ENCODE results near the gene ACSL5. TPM values are rescaled to one million over a fixed set of nuclear protein-coding genes. Genes with fewer than 3 reads are reported as not detected.
"Not testable (repeated sequence)": the region's sequence is repeated elsewhere in the genome, so short reads cannot be mapped to it uniquely, and the experiment has no call there.

The ACSL5 gene
- polyA plus RNA-seq, 1 donor, result 361 TPM

DNA sequence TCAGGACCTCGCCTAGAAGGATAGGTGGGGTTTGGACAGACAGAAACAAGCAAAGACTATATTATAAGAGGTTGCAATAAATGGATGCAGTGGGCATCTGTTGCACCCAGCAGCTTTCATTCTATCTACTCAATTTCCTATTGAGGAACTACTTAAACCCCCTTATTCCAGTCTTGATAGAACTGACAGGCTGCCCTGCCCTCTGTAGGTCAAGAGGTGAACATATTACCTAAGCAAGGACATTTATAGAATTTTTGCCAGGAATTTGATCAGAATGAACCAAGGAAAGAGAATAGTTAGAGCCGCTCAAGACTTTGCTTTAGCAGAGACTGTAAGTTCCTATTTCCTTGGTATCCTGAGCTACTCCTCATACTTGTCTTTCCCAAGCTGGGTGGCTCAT lies 82.6 kb downstream of the ACSL5 start:
- Histone ChIP-seq H3K4me3 (ENCODE audit: low read length) (no peak overlapping the region), H3K9me3 (ENCODE audit: control insufficient read depth, low read depth, low read length) (no peaks in the 10 kb centered on the region), H3K4me1 (ENCODE audit: control insufficient read depth, insufficient read depth, low read length) (no peaks in the 10 kb centered on the region), H3K27me3 (ENCODE audit: control insufficient read depth, insufficient read depth, low read length) (no peaks in the 10 kb centered on the region), H3K27ac (ENCODE audit: low read length) (no peak overlapping the region), H3K36me3 (ENCODE audit: control insufficient read depth, insufficient read depth, low read length) (peaks cover 8% of the 10 kb centered on the region)
- no peak for DNase-seq
- WGBS (ENCODE audit: insufficient coverage, low lambda C conversion rate), result 100% methylated on average over 1 of the region's 2 CpGs

- Histone ChIP-seq H3K9me3 (ENCODE audit: control insufficient read depth, low read depth, low read length) (no peaks in the 10 kb centered on the region), H3K4me1 (ENCODE audit: control insufficient read depth, insufficient read depth, low read length) (no peaks in the 10 kb centered on the region), H3K27me3 (ENCODE audit: control insufficient read depth, insufficient read depth, low read length) (no peaks in the 10 kb centered on the region), H3K36me3 (ENCODE audit: control insufficient read depth, insufficient read depth, low read length) (peaks cover 24% of the 10 kb centered on the region), H3K27ac (ENCODE audit: low read length) (no peak overlapping the region), H3K4me3 (ENCODE audit: low read length) (no peak overlapping the region)
- 90% methylated on average over 2 of the region's 2 CpGs for WGBS (ENCODE audit: insufficient coverage, low lambda C conversion rate)
- no peak for DNase-seq
Observed at GRCh38 chr10:112460366-112460765, 86.5 kb downstream of the ACSL5 start.

GRCh38 chr10:112461029-112461887 lies 87.3 kb downstream of the ACSL5 start:
- Histone ChIP-seq H3K4me1 (ENCODE audit: control insufficient read depth, insufficient read depth, low read length) (no peaks in the 10 kb centered on the region), H3K36me3 (ENCODE audit: control insufficient read depth, insufficient read depth, low read length) (peaks cover 28% of the 10 kb centered on the region)
- WGBS (ENCODE audit: insufficient coverage, low lambda C conversion rate), result no CpG with 5 or more reads among the region's 4 CpGs

GRCh38 chr10:112464074-112464473 lies 90.2 kb downstream of the ACSL5 start:
- H3K27me3 ChIP-seq (ENCODE audit: control insufficient read depth, insufficient read depth, low read length); H3K4me1 ChIP-seq (ENCODE audit: control insufficient read depth, insufficient read depth, low read length); H3K9me3 ChIP-seq (ENCODE audit: control insufficient read depth, low read depth, low read length); H3K27ac ChIP-seq (ENCODE audit: low read length); H3K4me3 ChIP-seq (ENCODE audit: low read length); DNase-seq: not testable (repeated sequence)
- no CpG with 5 or more reads among the region's 5 CpGs for WGBS (ENCODE audit: insufficient coverage, low lambda C conversion rate)
- H3K36me3 ChIP-seq (ENCODE audit: control insufficient read depth, insufficient read depth, low read length), result peaks cover 28% of the 10 kb centered on the region

More at GRCh38 chr10:112461029-112461887, 87.3 kb downstream of the ACSL5 start:
- DNase-seq, result no peak
- no peaks in the 10 kb centered on the region for H3K27me3 ChIP-seq (ENCODE audit: control insufficient read depth, insufficient read depth, low read length)
- H3K9me3 ChIP-seq (ENCODE audit: control insufficient read depth, low read depth, low read length), result no peaks in the 10 kb centered on the region
- no peak overlapping the region for H3K4me3 ChIP-seq (ENCODE audit: low read length)
- H3K27ac ChIP-seq (ENCODE audit: low read length), result no peak overlapping the region

DNA sequence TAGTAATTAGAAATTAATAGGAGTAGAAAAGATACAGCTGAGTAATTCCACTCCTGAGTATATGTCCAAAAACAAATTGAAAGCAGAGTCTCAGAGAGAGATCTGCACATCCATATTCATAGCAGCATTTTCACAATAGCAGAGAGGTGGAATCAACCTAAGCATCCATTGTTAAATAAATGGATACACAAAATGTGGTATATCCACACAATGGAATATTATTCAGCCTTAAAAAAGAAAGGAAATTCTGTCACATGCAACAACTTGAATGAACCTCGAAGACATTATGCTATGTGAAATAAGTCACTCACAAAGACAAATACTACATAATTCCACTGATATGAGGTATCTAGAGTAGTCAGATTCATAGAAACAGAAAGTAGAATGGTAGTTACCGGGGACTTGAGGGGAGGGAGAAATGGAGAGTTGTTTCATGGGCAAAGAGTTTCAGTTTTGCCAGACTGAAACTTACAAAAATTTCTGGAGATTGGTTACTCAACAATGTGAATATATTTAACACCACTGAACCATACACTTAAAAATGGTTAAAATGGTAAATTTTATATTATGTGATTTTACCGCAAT lies 91.5 kb downstream of the ACSL5 start:
- DNase-seq, result no peak

GRCh38 chr10:112466802-112467201 lies 92.9 kb downstream of the ACSL5 start:
- Histone ChIP-seq H3K27ac (ENCODE audit: low read length) (no peak overlapping the region), H3K36me3 (ENCODE audit: control insufficient read depth, insufficient read depth, low read length) (peaks cover 23% of the 10 kb centered on the region)
- 92% methylated on average over 2 of the region's 3 CpGs for WGBS (ENCODE audit: insufficient coverage, low lambda C conversion rate)

More for the DNA sequence above, 91.5 kb downstream of the ACSL5 start:
- 100% methylated on average over 3 of the region's 3 CpGs for WGBS (ENCODE audit: insufficient coverage, low lambda C conversion rate)
- no peaks in the 10 kb centered on the region for H3K9me3 ChIP-seq (ENCODE audit: control insufficient read depth, low read depth, low read length)
- H3K36me3 ChIP-seq (ENCODE audit: control insufficient read depth, insufficient read depth, low read length), result peaks cover 28% of the 10 kb centered on the region
- H3K4me3 ChIP-seq (ENCODE audit: low read length), result no peak overlapping the region
- H3K27ac ChIP-seq (ENCODE audit: low read length), result no peak overlapping the region
- no peaks in the 10 kb centered on the region for H3K4me1 ChIP-seq (ENCODE audit: control insufficient read depth, insufficient read depth, low read length)
- H3K27me3 ChIP-seq (ENCODE audit: control insufficient read depth, insufficient read depth, low read length), result no peaks in the 10 kb centered on the region

GRCh38 chr10:112467541-112468075 lies 93.7 kb downstream of the ACSL5 start:
- no peaks in the 10 kb centered on the region for H3K4me1 ChIP-seq (ENCODE audit: control insufficient read depth, insufficient read depth, low read length)
- peaks cover 20% of the 10 kb centered on the region for H3K36me3 ChIP-seq (ENCODE audit: control insufficient read depth, insufficient read depth, low read length)
- H3K27me3 ChIP-seq (ENCODE audit: control insufficient read depth, insufficient read depth, low read length), result no peaks in the 10 kb centered on the region

More at GRCh38 chr10:112466802-112467201, 92.9 kb downstream of the ACSL5 start:
- no peak for DNase-seq
- Histone ChIP-seq H3K4me3 (ENCODE audit: low read length) (no peak overlapping the region), H3K27me3 (ENCODE audit: control insufficient read depth, insufficient read depth, low read length) (no peaks in the 10 kb centered on the region), H3K9me3 (ENCODE audit: control insufficient read depth, low read depth, low read length) (no peaks in the 10 kb centered on the region), H3K4me1 (ENCODE audit: control insufficient read depth, insufficient read depth, low read length) (no peaks in the 10 kb centered on the region)

GRCh38 chr10:112471878-112472487 lies 98.1 kb downstream of the ACSL5 start:
- Histone ChIP-seq H3K4me3 (ENCODE audit: low read length) (no peak overlapping the region), H3K27ac (ENCODE audit: low read length) (no peak overlapping the region), H3K36me3 (ENCODE audit: control insufficient read depth, insufficient read depth, low read length) (peaks cover 3% of the 10 kb centered on the region), H3K4me1 (ENCODE audit: control insufficient read depth, insufficient read depth, low read length) (no peaks in the 10 kb centered on the region), H3K9me3 (ENCODE audit: control insufficient read depth, low read depth, low read length) (no peaks in the 10 kb centered on the region), H3K27me3 (ENCODE audit: control insufficient read depth, insufficient read depth, low read length) (no peaks in the 10 kb centered on the region)
- no CpG with 5 or more reads among the region's 4 CpGs for WGBS (ENCODE audit: insufficient coverage, low lambda C conversion rate)
- peak; percentile 29 to 59 for DNase-seq

More at GRCh38 chr10:112467541-112468075, 93.7 kb downstream of the ACSL5 start:
- H3K27ac ChIP-seq (ENCODE audit: low read length), result no peak overlapping the region
- no CpG with 5 or more reads among the region's 1 CpG for WGBS (ENCODE audit: insufficient coverage, low lambda C conversion rate)
- no peak for DNase-seq
- H3K4me3 ChIP-seq (ENCODE audit: low read length), result no peak overlapping the region
- H3K9me3 ChIP-seq (ENCODE audit: control insufficient read depth, low read depth, low read length), result no peaks in the 10 kb centered on the region

GRCh38 chr10:112475575-112476218 lies 101.8 kb downstream of the ACSL5 start:
- no peak overlapping the region for H3K4me3 ChIP-seq (ENCODE audit: low read length)
- no peaks in the 10 kb centered on the region for H3K4me1 ChIP-seq (ENCODE audit: control insufficient read depth, insufficient read depth, low read length)
- no peak for DNase-seq
- H3K36me3 ChIP-seq (ENCODE audit: control insufficient read depth, insufficient read depth, low read length), result no peaks in the 10 kb centered on the region
- H3K27me3 ChIP-seq (ENCODE audit: control insufficient read depth, insufficient read depth, low read length), result no peaks in the 10 kb centered on the region
- H3K9me3 ChIP-seq (ENCODE audit: control insufficient read depth, low read depth, low read length), result no peaks in the 10 kb centered on the region
- 60% methylated on average over 1 of the region's 3 CpGs for WGBS (ENCODE audit: insufficient coverage, low lambda C conversion rate)
- H3K27ac ChIP-seq (ENCODE audit: low read length), result no peak overlapping the region
